HepG2 (cell line): Measurements from ENCODE around the gene TRPV2. TPM values are rescaled to one million over a fixed set of nuclear protein-coding genes. Genes with fewer than 3 reads are reported as not detected.
A peak's percentile ranks its signal among the peaks of the same experiment; 100 is the strongest.

Experiments
- AHR ChIP-seq: IDR thresholded peaks from 2 replicates; pipeline ENCODE4 v1.6.1; 2018; ENCODE audit warnings: missing genetic modification reagents, missing compliant biosample characterization
- ATF7-NPFF ChIP-seq: sonication (generic); formaldehyde crosslinking; IDR thresholded peaks from 2 replicates; pipeline ENCODE4 v1.8.1; 2023; ENCODE audit warnings: mild to moderate bottlenecking, low read depth, missing genetic modification reagents, moderate library complexity
- HES4 ChIP-seq: sonication (generic); formaldehyde crosslinking; IDR thresholded peaks from 2 replicates; pipeline ENCODE4 v1.9.0; 2021; ENCODE audit warnings: mild to moderate bottlenecking, missing genetic modification reagents, borderline replicate concordance
- MTF2 ChIP-seq: sonication (generic); formaldehyde crosslinking; IDR thresholded peaks from 2 replicates; pipeline ENCODE4 v1.5.0; 2020; ENCODE audit warnings: missing genetic modification reagents, borderline replicate concordance
- NCOA5 ChIP-seq: sonication (generic); formaldehyde crosslinking; IDR thresholded peaks from 2 replicates; pipeline ENCODE4 v1.4.0; 2020; ENCODE audit warnings: missing genetic modification reagents
- PITX1 ChIP-seq: sonication (generic); formaldehyde crosslinking; IDR thresholded peaks from 2 replicates; pipeline ENCODE4 v1.5.1; 2020; ENCODE audit warnings: mild to moderate bottlenecking, missing genetic modification reagents
- ZFY ChIP-seq: sonication (generic); formaldehyde crosslinking; IDR thresholded peaks from 2 replicates; pipeline ENCODE4 v1.4.0; 2020; ENCODE audit warnings: missing genetic modification reagents
- ZNF230 ChIP-seq: sonication (generic); formaldehyde crosslinking; IDR thresholded peaks from 2 replicates; pipeline ENCODE4 v1.4.0; 2020; ENCODE audit warnings: mild to moderate bottlenecking, missing genetic modification reagents
- ZNF552 ChIP-seq: sonication (generic); formaldehyde crosslinking; IDR thresholded peaks from 2 replicates; pipeline ENCODE4 v1.9.0; 2022; ENCODE audit warnings: missing genetic modification reagents, mild to moderate bottlenecking, borderline replicate concordance
- ZNF614 ChIP-seq: IDR thresholded peaks from 2 replicates; pipeline ENCODE4 v1.6.1; 2018; ENCODE audit warnings: missing biosample characterization, missing genetic modification reagents, inconsistent platforms, borderline replicate concordance
- ZNF841 ChIP-seq: sonication (generic); formaldehyde crosslinking; IDR thresholded peaks from 2 replicates; pipeline ENCODE4 v1.8.1; 2023; ENCODE audit warnings: missing genetic modification reagents, borderline replicate concordance
- polyA plus RNA-seq, 8 experiments: library from polyadenylated mRNA; depleted of rRNA in 3 of 8; stranded (reverse) in 7 of 8; unstranded in 1 of 8; fragments of >200 nt; fragmentation: Illumina TruSeq in 4 of 8; extraction: Trizol in 4 of 8; gene quantifications; 2 replicates each; pipeline versions ENCODE4 v1.2.1 to v1.2.3, GENCODE V29; 2011 to 2016; ENCODE audit warnings: low read depth in 4 of 8, missing spikeins in 1 of 8, mixed read lengths in 1 of 8; ENCODE audit not compliant: insufficient read depth in 1 of 8
- total RNA-seq, 5 experiments: library from RNA; depleted of rRNA; stranded (reverse); fragments of >200 nt; fragmentation: Illumina TruSeq; extraction: Trizol; gene quantifications; 2 replicates each; pipeline ENCODE4 v1.2.3, GENCODE V29; 2016; ENCODE audit warnings: low read depth in 1 of 5
- TF ChIP-seq, protein P1 (sequence below): sonication (generic); formaldehyde crosslinking; IDR thresholded peaks from 2 replicates; pipeline ENCODE4 v1.8.1; 2023; ENCODE audit warnings: mild to moderate bottlenecking, moderate library complexity, missing genetic modification reagents
- TF ChIP-seq, protein P2 (sequence below): sonication (generic); formaldehyde crosslinking; IDR thresholded peaks from 2 replicates; pipeline ENCODE4 v1.4.0; 2020; ENCODE audit warnings: mild to moderate bottlenecking, missing genetic modification reagents
- TF ChIP-seq, protein P3 (sequence below): sonication (generic); formaldehyde crosslinking; IDR thresholded peaks from 2 replicates; pipeline ENCODE4 v1.9.0; 2021; ENCODE audit warnings: missing genetic modification reagents, borderline replicate concordance
- TF ChIP-seq, protein P4 (sequence below): sonication (generic); formaldehyde crosslinking; IDR thresholded peaks from 2 replicates; pipeline ENCODE4 v1.9.0; 2021; ENCODE audit warnings: missing genetic modification reagents, borderline replicate concordance
- TF ChIP-seq, protein P5 (sequence below): sonication (generic); formaldehyde crosslinking; conservative IDR thresholded peaks from 2 replicates; pipeline ENCODE4 v1.4.0; 2020; ENCODE audit warnings: missing genetic modification reagents
- TF ChIP-seq, protein P6 (sequence below): sonication (generic); formaldehyde crosslinking; IDR thresholded peaks from 2 replicates; pipeline ENCODE4; 2020; ENCODE audit warnings: missing genetic modification reagents, mild to moderate bottlenecking, borderline replicate concordance

Gene TRPV2
- total and polyA plus RNA-seq, 2 of the 13 experiments (the other 11 are each of a cell fraction or from before 2014, with no cell fraction given) = 13.6 to 21.3 TPM

DNA sequence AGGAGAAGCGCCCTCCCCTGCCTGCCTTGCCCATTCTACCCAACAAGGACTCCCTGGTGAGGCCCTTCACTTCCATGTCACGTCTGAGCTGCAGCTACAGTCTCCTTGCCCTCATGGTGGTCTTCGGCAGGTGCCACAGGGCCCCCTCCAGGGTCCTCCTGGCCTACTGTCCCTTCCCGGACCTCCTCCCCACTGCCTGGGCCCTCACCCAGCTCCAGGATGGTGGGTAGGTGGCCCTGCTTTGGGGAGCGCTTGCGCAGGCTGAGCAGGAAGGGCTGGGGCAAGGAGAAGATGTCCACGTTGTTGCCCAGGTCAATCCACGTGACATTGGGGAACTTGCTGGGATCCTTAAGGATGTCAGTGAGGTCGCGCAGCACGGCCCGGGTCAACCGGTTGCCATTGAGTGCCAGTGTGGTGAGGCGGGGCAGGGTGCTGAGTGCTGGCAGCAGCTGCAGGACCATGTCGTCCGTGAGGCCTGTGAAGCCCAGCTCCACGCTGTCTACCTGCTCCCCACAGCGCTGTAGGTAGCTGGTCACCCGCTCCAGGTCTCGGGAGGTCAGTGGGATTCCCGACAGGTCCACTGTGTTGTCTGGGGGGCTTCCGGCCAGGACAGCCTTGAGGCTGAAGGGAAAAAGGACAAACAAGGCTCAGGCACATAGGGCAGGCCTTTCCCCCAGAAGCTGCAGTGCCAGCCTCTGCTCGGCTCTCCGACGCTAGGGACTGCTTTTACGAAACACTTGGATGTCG is 28.3 kb downstream of the TRPV2 start (continued):
- no peak for TF ChIP-seq PITX1 (CRISPR knock-in tag)
- TF ChIP-seq, protein P1, sequence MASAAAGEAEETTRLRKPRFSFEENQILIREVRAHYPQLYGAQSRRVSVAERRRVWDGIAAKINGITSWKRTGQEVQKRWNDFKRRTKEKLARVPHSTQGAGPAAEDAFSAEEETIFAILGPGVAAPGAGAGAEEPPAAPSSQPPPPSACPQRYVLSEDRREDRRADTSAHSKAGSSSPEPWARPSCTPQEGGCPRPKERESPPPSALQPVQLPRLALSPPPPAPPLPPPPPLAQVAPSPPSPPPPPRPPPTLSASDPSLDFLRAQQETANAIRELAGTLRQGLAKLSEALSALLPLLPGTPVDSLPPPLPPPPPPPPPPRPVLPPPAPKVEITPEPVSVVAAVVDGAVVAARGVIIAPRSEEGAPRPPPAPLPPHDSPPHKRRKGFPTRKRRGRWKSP (CRISPR knock-in tag) = no peak
- TF ChIP-seq, protein P2, sequence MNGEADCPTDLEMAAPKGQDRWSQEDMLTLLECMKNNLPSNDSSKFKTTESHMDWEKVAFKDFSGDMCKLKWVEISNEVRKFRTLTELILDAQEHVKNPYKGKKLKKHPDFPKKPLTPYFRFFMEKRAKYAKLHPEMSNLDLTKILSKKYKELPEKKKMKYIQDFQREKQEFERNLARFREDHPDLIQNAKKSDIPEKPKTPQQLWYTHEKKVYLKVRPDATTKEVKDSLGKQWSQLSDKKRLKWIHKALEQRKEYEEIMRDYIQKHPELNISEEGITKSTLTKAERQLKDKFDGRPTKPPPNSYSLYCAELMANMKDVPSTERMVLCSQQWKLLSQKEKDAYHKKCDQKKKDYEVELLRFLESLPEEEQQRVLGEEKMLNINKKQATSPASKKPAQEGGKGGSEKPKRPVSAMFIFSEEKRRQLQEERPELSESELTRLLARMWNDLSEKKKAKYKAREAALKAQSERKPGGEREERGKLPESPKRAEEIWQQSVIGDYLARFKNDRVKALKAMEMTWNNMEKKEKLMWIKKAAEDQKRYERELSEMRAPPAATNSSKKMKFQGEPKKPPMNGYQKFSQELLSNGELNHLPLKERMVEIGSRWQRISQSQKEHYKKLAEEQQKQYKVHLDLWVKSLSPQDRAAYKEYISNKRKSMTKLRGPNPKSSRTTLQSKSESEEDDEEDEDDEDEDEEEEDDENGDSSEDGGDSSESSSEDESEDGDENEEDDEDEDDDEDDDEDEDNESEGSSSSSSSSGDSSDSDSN = no peak; the same call in 1 of the 2 replicates
- no peak for TF ChIP-seq ZNF230 (CRISPR knock-in tag)
- TF ChIP-seq, protein P3, sequence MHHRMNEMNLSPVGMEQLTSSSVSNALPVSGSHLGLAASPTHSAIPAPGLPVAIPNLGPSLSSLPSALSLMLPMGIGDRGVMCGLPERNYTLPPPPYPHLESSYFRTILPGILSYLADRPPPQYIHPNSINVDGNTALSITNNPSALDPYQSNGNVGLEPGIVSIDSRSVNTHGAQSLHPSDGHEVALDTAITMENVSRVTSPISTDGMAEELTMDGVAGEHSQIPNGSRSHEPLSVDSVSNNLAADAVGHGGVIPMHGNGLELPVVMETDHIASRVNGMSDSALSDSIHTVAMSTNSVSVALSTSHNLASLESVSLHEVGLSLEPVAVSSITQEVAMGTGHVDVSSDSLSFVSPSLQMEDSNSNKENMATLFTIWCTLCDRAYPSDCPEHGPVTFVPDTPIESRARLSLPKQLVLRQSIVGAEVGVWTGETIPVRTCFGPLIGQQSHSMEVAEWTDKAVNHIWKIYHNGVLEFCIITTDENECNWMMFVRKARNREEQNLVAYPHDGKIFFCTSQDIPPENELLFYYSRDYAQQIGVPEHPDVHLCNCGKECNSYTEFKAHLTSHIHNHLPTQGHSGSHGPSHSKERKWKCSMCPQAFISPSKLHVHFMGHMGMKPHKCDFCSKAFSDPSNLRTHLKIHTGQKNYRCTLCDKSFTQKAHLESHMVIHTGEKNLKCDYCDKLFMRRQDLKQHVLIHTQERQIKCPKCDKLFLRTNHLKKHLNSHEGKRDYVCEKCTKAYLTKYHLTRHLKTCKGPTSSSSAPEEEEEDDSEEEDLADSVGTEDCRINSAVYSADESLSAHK (CRISPR knock-in tag) = no peak
- TF ChIP-seq MTF2 = no peak
- TF ChIP-seq, protein P4, sequence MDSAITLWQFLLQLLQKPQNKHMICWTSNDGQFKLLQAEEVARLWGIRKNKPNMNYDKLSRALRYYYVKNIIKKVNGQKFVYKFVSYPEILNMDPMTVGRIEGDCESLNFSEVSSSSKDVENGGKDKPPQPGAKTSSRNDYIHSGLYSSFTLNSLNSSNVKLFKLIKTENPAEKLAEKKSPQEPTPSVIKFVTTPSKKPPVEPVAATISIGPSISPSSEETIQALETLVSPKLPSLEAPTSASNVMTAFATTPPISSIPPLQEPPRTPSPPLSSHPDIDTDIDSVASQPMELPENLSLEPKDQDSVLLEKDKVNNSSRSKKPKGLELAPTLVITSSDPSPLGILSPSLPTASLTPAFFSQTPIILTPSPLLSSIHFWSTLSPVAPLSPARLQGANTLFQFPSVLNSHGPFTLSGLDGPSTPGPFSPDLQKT (CRISPR knock-in tag) = no peak
- no peak for TF ChIP-seq ATF7-NPFF
- TF ChIP-seq NCOA5 (CRISPR knock-in tag) = 0 out of 2 replicates have a peak, but pooled peaks have one; percentile 19
- TF ChIP-seq ZNF552 (CRISPR knock-in tag) = no peak
- no peak for TF ChIP-seq ZNF841
- TF ChIP-seq, protein P5, sequence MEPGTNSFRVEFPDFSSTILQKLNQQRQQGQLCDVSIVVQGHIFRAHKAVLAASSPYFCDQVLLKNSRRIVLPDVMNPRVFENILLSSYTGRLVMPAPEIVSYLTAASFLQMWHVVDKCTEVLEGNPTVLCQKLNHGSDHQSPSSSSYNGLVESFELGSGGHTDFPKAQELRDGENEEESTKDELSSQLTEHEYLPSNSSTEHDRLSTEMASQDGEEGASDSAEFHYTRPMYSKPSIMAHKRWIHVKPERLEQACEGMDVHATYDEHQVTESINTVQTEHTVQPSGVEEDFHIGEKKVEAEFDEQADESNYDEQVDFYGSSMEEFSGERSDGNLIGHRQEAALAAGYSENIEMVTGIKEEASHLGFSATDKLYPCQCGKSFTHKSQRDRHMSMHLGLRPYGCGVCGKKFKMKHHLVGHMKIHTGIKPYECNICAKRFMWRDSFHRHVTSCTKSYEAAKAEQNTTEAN (CRISPR knock-in tag) = no peak
- no peak for TF ChIP-seq ZFY
- no peak for TF ChIP-seq ZNF614 (CRISPR knock-in tag)
- TF ChIP-seq HES4 = no peak
- TF ChIP-seq AHR (CRISPR knock-in tag) = no peak
- TF ChIP-seq, protein P6, sequence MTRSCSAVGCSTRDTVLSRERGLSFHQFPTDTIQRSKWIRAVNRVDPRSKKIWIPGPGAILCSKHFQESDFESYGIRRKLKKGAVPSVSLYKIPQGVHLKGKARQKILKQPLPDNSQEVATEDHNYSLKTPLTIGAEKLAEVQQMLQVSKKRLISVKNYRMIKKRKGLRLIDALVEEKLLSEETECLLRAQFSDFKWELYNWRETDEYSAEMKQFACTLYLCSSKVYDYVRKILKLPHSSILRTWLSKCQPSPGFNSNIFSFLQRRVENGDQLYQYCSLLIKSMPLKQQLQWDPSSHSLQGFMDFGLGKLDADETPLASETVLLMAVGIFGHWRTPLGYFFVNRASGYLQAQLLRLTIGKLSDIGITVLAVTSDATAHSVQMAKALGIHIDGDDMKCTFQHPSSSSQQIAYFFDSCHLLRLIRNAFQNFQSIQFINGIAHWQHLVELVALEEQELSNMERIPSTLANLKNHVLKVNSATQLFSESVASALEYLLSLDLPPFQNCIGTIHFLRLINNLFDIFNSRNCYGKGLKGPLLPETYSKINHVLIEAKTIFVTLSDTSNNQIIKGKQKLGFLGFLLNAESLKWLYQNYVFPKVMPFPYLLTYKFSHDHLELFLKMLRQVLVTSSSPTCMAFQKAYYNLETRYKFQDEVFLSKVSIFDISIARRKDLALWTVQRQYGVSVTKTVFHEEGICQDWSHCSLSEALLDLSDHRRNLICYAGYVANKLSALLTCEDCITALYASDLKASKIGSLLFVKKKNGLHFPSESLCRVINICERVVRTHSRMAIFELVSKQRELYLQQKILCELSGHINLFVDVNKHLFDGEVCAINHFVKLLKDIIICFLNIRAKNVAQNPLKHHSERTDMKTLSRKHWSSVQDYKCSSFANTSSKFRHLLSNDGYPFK (CRISPR knock-in tag) = no peak
